Cardiac ventricle fibroblast (primary cell): ENCODE data around the gene RUFY1. TPM values are rescaled to one million over a fixed set of nuclear protein-coding genes. Genes with fewer than 3 reads are reported as not detected.

Source experiments
- total RNA-seq: library from RNA; depleted of rRNA; stranded (reverse); fragments of >200 nt; gene quantifications from 2 replicates; pipeline ENCODE4 v1.2.3, GENCODE V29; 2015

Gene RUFY1
- 35.3 and 39.3 TPM in 2 replicates for total RNA-seq

GRCh38 chr5:179550511-179551342, at the start of gene RUFY1:
TSS of gene RUFY1 (plus strand) at chr5:179550554. CDS start at chr5:179550570, 16 bp downstream.

GRCh38 chr5:179623003-179623905, 72.9 kb downstream of the RUFY1 start, which contains the start of gene HNRNPH1:
TSS of gene HNRNPH1 (minus strand) at chr5:179623671. CDS start at chr5:179623133, 538 bp downstream.

Other genes with a start within 250 kb of the RUFY1 start
- gene ADAMTS2, start 205.1 kb upstream of the RUFY1 start, total RNA-seq: 112 and 121 TPM in 2 replicates
- gene HNRNPH1, start 73.1 kb downstream of the RUFY1 start, total RNA-seq: 138 and 149 TPM in 2 replicates
- not detected in 2 replicates for gene CBY3, start 130.5 kb downstream of the RUFY1 start, total RNA-seq
- 380 and 446 TPM in 2 replicates for gene CANX, start 148.4 kb downstream of the RUFY1 start, total RNA-seq
- gene MAML1, start 182.3 kb downstream of the RUFY1 start, total RNA-seq: 17.1 and 23.9 TPM in 2 replicates
- gene LTC4S, start 243.4 kb downstream of the RUFY1 start, total RNA-seq: 20.0 and 24.7 TPM in 2 replicates